GM10248 (cell line): ENCODE measurements around the gene TMEM123.

ENCODE experiments used
- CTCF ChIA-PET: fragments of 300-600 bp; sonication (Branson Sonifier 250); formaldehyde crosslinking; extraction: SDS; loops from one replicate; lab custom pipeline; 2021; ENCODE audit warnings: antibody characterized with exemption; lab: Yijun Ruan, JAX
- POLR2A ChIA-PET: fragments of 350-650 bp; sonication (Branson Sonifier 250); formaldehyde crosslinking; extraction: SDS; loops from one replicate; lab custom pipeline; 2020; ENCODE audit warnings: antibody characterized with exemption; lab: Yijun Ruan, JAX
- DNase-seq: peaks from one replicate; pipeline ENCODE4 v3.0.0; 2012; ENCODE audit errors: extremely low spot score
- CTCF ChIP-seq: IDR thresholded peaks from 2 replicates; pipeline ENCODE4 v1.5.1; 2012; ENCODE audit warnings: mild to moderate bottlenecking, low read depth; ENCODE audit errors: extremely low read depth, missing control alignments, control extremely low read depth

Gene TMEM123

DNA sequence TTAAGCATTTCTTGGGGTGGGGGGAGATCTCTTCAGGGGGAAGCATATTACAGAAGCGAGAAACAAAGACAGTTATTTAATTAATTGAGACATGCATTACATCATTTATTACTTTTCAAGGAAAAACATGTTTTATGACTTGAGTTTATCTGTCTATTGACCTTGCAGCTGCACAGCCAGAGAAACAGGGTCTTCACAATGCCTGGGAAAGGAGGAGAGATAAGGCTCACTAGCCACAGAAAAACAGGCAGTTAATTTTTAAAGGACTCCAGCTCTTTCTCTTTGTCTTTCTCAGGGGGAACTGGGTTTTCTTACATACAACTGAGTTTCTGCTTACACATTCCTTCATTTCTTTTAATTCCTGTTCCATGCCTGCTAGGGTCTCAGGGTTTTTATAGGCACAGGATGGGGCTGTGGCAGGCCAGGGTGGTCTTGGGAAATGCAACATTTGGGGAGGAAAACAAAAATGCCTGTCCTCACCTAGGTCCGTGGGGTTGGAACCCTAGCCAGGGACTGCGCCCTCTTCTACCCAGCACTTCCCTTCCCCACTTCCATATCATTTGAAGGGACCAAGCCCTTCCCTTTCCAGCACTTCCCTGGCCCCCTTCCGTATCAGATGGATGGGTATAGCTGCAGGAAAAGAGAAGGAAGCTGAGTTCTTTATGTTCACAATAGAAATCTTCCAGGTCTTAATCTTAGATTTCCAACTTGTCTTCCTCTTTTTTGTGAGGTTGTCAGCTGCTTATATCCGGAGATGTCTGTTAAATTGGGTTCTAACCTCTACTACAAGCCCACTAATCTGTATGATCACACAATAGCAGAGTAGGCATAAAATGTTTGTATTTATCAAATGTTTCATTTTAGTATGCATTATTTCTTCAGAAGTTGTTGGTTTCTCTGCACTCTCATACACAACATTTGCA, 67.2 kb downstream of the TMEM123 start:
- ChIA-PET POLR2A (no interaction called here), CTCF (interaction anchor here (2.2 kb wide), 1 partner anchor 18 kb away, joined by 11 read pairs; no protein-coding TSS in a partner anchor)
- DNase-seq: no peak
- TF ChIP-seq CTCF: no peak

DNA sequence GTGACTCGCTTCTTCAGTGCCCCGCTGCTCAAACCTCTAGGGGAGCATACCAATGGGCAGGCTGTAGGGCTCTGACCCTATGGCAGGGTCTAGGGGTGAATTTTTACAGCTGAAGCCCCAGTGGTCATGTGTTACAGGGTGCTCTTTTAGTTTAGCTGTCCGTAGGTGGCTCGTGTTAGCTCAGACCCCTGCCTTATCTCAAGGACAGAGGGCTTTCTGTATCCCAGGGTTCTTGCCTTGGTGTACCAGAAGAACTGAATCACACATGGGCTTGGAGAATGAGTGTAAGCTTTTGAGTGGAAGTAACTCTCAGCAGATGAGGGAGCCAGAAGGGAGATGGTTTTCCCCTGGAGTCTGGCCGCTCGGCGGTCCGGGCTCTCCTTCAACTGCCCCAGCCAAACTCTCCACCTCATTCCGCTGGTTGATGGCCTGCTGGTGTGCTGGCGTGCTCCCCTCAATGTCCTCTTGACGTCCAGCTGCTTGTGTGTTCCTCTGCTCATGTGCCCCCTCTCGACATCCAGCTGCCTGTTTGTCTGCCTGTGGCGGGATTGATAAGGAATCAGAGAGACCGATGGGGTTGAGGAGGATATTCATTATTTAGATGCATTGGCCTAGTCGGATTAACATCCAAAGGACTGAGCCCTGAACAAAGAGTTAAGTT, 68.0 kb downstream of the TMEM123 start:
- TF ChIP-seq CTCF: no peak
- CTCF ChIA-PET: interaction anchor here (0.9 to 2.2 kb wide), 3 partner anchors 9 to 17 kb away, joined by 3 to 11 read pairs (median 5); no protein-coding TSS in a partner anchor
- no peak for DNase-seq
- POLR2A ChIA-PET: no interaction called here

- DNase-seq: no peak
- TF ChIP-seq CTCF: no peak
- POLR2A ChIA-PET: no interaction called here
- CTCF ChIA-PET: interaction anchor here (0.9 to 6.1 kb wide), 4 partner anchors 8 to 16 kb away, joined by 3 to 69 read pairs (median 8); no protein-coding TSS in a partner anchor
Measured at GRCh38 chr11:102383839-102384238, 68.7 kb downstream of the TMEM123 start.

DNA sequence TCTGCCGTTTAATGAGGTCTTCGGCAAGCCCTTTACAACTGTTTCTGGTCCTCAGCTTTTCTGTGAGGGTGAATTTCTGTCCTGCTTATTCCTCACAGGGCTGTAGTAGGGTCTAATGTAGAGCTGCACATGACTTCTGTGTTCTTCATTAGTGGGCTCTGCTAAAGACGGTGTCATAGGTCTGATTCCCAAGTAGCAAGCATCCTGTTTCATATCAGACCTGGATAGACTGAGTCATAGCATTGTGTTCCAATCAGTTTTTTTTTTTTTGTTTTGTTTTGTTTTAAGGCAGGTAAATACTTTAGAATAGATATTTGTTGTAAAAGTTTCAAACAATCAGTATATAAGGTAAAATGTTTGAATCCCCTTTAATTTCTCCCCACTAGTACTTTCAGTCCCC, 70.2 kb downstream of the TMEM123 start:
- POLR2A ChIA-PET: no interaction called here
- TF ChIP-seq CTCF: no peak
- DNase-seq: no peak
- CTCF ChIA-PET: interaction anchor here (1.1 to 6.1 kb wide), 2 partner anchors 9 to 15 kb away, joined by 6 to 69 read pairs; no protein-coding TSS in a partner anchor

GRCh38 chr11:102378818-102379217, 73.7 kb downstream of the TMEM123 start:
- no peak for DNase-seq
- CTCF ChIA-PET: interaction anchor here (6.1 kb wide), 1 partner anchor 13 kb away, joined by 69 read pairs; no protein-coding TSS in a partner anchor
- POLR2A ChIA-PET: no interaction called here
- no peak for TF ChIP-seq CTCF

DNA sequence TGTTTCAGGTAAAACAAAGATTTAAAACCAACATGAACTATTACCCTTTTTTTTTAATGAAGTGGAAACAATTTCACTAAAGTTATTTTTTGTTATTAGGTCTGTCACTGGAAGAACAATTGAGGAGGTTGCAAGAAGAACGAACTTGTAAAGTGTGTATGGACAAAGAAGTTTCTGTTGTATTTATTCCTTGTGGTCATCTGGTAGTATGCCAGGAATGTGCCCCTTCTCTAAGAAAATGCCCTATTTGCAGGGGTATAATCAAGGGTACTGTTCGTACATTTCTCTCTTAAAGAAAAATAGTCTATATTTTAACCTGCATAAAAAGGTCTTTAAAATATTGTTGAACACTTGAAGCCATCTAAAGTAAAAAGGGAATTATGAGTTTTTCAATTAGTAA, 74.7 kb downstream of the TMEM123 start:
- ChIA-PET POLR2A (no interaction called here), CTCF (interaction anchor here (6.1 kb wide), 1 partner anchor 14 kb away, joined by 69 read pairs; no protein-coding TSS in a partner anchor)
- TF ChIP-seq CTCF: no peak
- no peak for DNase-seq
